SK-N-SH treated with all-trans-retinoic acid at 6 μM for 48 hours (cell line): Measurements from ENCODE around the gene DYNLRB2.

Experiments used
- RARB ChIP-seq: fragments of 250-450 bp; sonication (Bioruptor Pico); IDR thresholded peaks from 2 replicates; pipeline ENCODE4 v1.8.0; 2021; ENCODE audit warnings: mild to moderate bottlenecking, moderate library complexity
- ZC3H10 ChIP-seq: fragments of 250-450 bp; sonication (Bioruptor Pico); IDR thresholded peaks from 2 replicates; pipeline ENCODE4 v1.5.1; 2021; ENCODE audit warnings: mild to moderate bottlenecking, moderate library complexity
- TF ChIP-seq, protein P1 (sequence below): fragments of 250-450 bp; sonication (Bioruptor Pico); IDR thresholded peaks from 2 replicates; pipeline ENCODE4 v1.8.0; 2020; ENCODE audit warnings: mild to moderate bottlenecking, moderate library complexity, borderline replicate concordance
- TF ChIP-seq, protein P2 (sequence below): fragments of 250-450 bp; sonication (Bioruptor Pico); IDR thresholded peaks from 2 replicates; pipeline ENCODE4 v1.5.0; 2020; ENCODE audit warnings: mild to moderate bottlenecking, moderate library complexity

DNA sequence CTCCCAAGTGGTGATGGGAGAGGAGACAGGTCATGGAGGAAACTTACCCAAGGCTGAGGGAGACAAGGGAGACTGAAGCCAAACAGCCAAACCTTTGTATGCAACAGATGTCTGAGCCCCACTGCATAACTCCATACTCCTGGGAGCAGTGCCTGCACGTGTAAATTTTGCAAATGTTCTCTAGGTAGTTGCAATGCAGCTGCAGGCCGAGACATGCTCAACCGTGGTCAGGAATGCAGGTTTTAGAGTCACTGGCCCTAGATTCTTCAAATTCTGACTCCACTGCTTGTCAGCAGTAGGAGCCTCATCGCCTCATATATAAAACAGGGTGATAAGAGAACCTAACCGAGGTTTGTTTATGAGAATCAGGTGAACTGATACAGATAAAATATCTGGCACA, 11.5 kb downstream of the DYNLRB2 start:
- TF ChIP-seq RARB (no peak), ZC3H10 (CRISPR knock-in tag) (no peak)
- TF ChIP-seq, protein P1, sequence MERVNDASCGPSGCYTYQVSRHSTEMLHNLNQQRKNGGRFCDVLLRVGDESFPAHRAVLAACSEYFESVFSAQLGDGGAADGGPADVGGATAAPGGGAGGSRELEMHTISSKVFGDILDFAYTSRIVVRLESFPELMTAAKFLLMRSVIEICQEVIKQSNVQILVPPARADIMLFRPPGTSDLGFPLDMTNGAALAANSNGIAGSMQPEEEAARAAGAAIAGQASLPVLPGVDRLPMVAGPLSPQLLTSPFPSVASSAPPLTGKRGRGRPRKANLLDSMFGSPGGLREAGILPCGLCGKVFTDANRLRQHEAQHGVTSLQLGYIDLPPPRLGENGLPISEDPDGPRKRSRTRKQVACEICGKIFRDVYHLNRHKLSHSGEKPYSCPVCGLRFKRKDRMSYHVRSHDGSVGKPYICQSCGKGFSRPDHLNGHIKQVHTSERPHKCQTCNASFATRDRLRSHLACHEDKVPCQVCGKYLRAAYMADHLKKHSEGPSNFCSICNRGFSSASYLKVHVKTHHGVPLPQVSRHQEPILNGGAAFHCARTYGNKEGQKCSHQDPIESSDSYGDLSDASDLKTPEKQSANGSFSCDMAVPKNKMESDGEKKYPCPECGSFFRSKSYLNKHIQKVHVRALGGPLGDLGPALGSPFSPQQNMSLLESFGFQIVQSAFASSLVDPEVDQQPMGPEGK (CRISPR knock-in tag) = no peak
- TF ChIP-seq, protein P2, sequence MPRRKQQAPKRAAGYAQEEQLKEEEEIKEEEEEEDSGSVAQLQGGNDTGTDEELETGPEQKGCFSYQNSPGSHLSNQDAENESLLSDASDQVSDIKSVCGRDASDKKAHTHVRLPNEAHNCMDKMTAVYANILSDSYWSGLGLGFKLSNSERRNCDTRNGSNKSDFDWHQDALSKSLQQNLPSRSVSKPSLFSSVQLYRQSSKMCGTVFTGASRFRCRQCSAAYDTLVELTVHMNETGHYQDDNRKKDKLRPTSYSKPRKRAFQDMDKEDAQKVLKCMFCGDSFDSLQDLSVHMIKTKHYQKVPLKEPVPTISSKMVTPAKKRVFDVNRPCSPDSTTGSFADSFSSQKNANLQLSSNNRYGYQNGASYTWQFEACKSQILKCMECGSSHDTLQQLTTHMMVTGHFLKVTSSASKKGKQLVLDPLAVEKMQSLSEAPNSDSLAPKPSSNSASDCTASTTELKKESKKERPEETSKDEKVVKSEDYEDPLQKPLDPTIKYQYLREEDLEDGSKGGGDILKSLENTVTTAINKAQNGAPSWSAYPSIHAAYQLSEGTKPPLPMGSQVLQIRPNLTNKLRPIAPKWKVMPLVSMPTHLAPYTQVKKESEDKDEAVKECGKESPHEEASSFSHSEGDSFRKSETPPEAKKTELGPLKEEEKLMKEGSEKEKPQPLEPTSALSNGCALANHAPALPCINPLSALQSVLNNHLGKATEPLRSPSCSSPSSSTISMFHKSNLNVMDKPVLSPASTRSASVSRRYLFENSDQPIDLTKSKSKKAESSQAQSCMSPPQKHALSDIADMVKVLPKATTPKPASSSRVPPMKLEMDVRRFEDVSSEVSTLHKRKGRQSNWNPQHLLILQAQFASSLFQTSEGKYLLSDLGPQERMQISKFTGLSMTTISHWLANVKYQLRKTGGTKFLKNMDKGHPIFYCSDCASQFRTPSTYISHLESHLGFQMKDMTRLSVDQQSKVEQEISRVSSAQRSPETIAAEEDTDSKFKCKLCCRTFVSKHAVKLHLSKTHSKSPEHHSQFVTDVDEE (CRISPR knock-in tag) = no peak
